ENCODE results near the gene LEFTY2.

The LEFTY2 gene

GRCh38 chr1:225941187-225941941 is at the start of gene LEFTY2:
LEFTY2 (minus strand) TSS chr1:225941220; CDS start chr1:225941140, 80 bp downstream.
- H3K27ac ChIP-seq, result peak within 1 kb of the TSS; percentile 55

GRCh38 chr1:225987491-225988316 is 46.7 kb upstream of the LEFTY2 start:
- peak; percentile 23; the same call in 1 of the 2 replicates for TF ChIP-seq CTCF (IDR thresholded peaks at IDR 0.05; ENCODE audit: low read depth, low read length)
- H3K27me3 ChIP-seq (ENCODE audit: insufficient read depth, low read depth, severe bottlenecking), result no peaks in the 10 kb centered on the region
- H3K27ac ChIP-seq, result no peak overlapping the region
- DNase-seq, result no peak
- no peak overlapping the region for H3K4me3 ChIP-seq (ENCODE audit: low read depth, low read length)
- H3K9me3 ChIP-seq (ENCODE audit: severe bottlenecking), result no peaks in the 10 kb centered on the region
- H3K36me3 ChIP-seq, result peaks cover 14% of the 10 kb centered on the region

More at GRCh38 chr1:225941187-225941941, at the start of gene LEFTY2:
- Histone ChIP-seq H3K9me3 (ENCODE audit: severe bottlenecking) (no peaks in the 10 kb centered on the region), H3K36me3 (no peaks in the 10 kb centered on the region), H3K27me3 (ENCODE audit: insufficient read depth, low read depth, severe bottlenecking) (no peaks in the 10 kb centered on the region), H3K4me3 (ENCODE audit: low read depth, low read length) (no peak within 1 kb of the TSS)
- no peak for TF ChIP-seq CTCF (IDR thresholded peaks at IDR 0.05; ENCODE audit: low read depth, low read length)
- DNase-seq, result peak; percentile 33

GRCh38 chr1:225981714-225982113 is 40.7 kb upstream of the LEFTY2 start:
- no peaks in the 10 kb centered on the region for H3K27me3 ChIP-seq (ENCODE audit: insufficient read depth, low read depth, severe bottlenecking)
- H3K27ac ChIP-seq, result no peak overlapping the region
- H3K9me3 ChIP-seq (ENCODE audit: severe bottlenecking), result no peaks in the 10 kb centered on the region
- no peak overlapping the region for H3K4me3 ChIP-seq (ENCODE audit: low read depth, low read length)
- H3K36me3 ChIP-seq, result peaks cover 13% of the 10 kb centered on the region
- no peak for DNase-seq
- TF ChIP-seq CTCF (IDR thresholded peaks at IDR 0.05; ENCODE audit: low read depth, low read length), result no peak

GRCh38 chr1:225980005-225980836 is 39.2 kb upstream of the LEFTY2 start:
- H3K27me3 ChIP-seq (ENCODE audit: insufficient read depth, low read depth, severe bottlenecking), result no peaks in the 10 kb centered on the region
- peaks cover 11% of the 10 kb centered on the region for H3K36me3 ChIP-seq
- DNase-seq, result no peak
- no peak overlapping the region for H3K4me3 ChIP-seq (ENCODE audit: low read depth, low read length)
- H3K27ac ChIP-seq, result no peak overlapping the region
- TF ChIP-seq CTCF (IDR thresholded peaks at IDR 0.05; ENCODE audit: low read depth, low read length), result no peak
- no peaks in the 10 kb centered on the region for H3K9me3 ChIP-seq (ENCODE audit: severe bottlenecking)

- DNase-seq, result no peak
- no peak for TF ChIP-seq CTCF (IDR thresholded peaks at IDR 0.05; ENCODE audit: low read depth, low read length)
- Histone ChIP-seq H3K9me3 (ENCODE audit: severe bottlenecking) (no peaks in the 10 kb centered on the region), H3K27me3 (ENCODE audit: insufficient read depth, low read depth, severe bottlenecking) (no peaks in the 10 kb centered on the region), H3K36me3 (peaks cover 7% of the 10 kb centered on the region), H3K27ac (no peak overlapping the region), H3K4me3 (ENCODE audit: low read depth, low read length) (no peak overlapping the region)
These were observed 38.4 kb upstream of the LEFTY2 start for GRCh38 chr1:225979421-225979820.

Measured in WERI-Rb-1 (cell line).